Adrenal gland (tissue), 5 donors: Measurements from ENCODE around the gene EDEM2.

Experiments
- CTCF ChIP-seq, 6 experiments: fragments of 450-650 bp in 4 of 6; fragments of 200-600 bp in 2 of 6; sonication (generic) in 1 of 6; IDR thresholded peaks; 1 replicate in 5 of 6; 2 replicates in 1 of 6; pipeline versions ENCODE4 v1.5.1 to v1.8.0; 2016 to 2021; ENCODE audit warnings: antibody characterized with exemption in 6 of 6, mild to moderate bottlenecking in 2 of 6, moderate library complexity in 1 of 6
- POLR2A ChIP-seq, 2 donors: fragments of 450-650 bp; IDR thresholded peaks; one replicate each; pipeline ENCODE4 v1.6.1; 2017; ENCODE audit warnings: antibody characterized with exemption in 2 of 2, mild to moderate bottlenecking in 2 of 2, moderate library complexity in 1 of 2
- donor health status: DM: no; HTN: no; CAD: no.

GRCh38 chr20:35134880-35135279 lies 12.3 kb downstream of the EDEM2 start:
- no peak for TF ChIP-seq CTCF (IDR thresholded peaks at IDR 0.05)
- TF ChIP-seq POLR2A (IDR thresholded peaks at IDR 0.05) = no peak
